CD4-positive, alpha-beta T cell (primary cell): ENCODE measurements around the gene DCAF4L1. TPM values are rescaled to one million over a fixed set of nuclear protein-coding genes. Genes with fewer than 3 reads are reported as not detected.

Experiments used
- ATAC-seq: fragments of 200-7000 bp; cut with Tn5 transposase; one replicate; pipeline ENCODE4 v1.10.0; 2022; ENCODE audit warnings: mild to moderate bottlenecking; ENCODE audit not compliant: poor library complexity
- CTCF ChIA-PET: fragments of 350-600 bp; sonication (Branson Sonifier 250); formaldehyde crosslinking; loops from one replicate; lab custom pipeline; 2021; ENCODE audit warnings: antibody characterized with exemption, inconsistent platforms; lab: Charles Lee
- POLR2A ChIA-PET: fragments of 350-600 bp; sonication (Branson Sonifier 250); formaldehyde crosslinking; loops from one replicate; lab custom pipeline; 2021; ENCODE audit warnings: antibody characterized with exemption, inconsistent platforms; lab: Charles Lee
- DNase-seq, 14 experiments: peaks; one replicate each; pipeline ENCODE4 v3.0.0-alpha.2; 2013 to 2020; ENCODE audit warnings: mixed read lengths in 2 of 14
- H3K27ac ChIP-seq, 2 donors: one replicate each; pipeline versions ENCODE4 v1.5.1 to v1.7.0; 2013; ENCODE audit warnings: low read length in 2 of 2, low read depth in 1 of 2, mild to moderate bottlenecking in 1 of 2
- H3K27me3 ChIP-seq, 2 experiments: 1 replicate in 1 of 2; 2 replicates in 1 of 2; pipeline versions ENCODE4 v1.6.1 to v1.7.0; 2013; ENCODE audit warnings: low read length in 2 of 2, control low read depth in 1 of 2, mild to moderate bottlenecking in 1 of 2, moderate library complexity in 1 of 2; ENCODE audit not compliant: insufficient read depth in 2 of 2, control insufficient read depth in 1 of 2
- H3K36me3 ChIP-seq: one replicate; pipeline ENCODE4 v1.6.1; 2013; ENCODE audit warnings: low read length, control low read depth; ENCODE audit not compliant: insufficient read depth
- H3K4me1 ChIP-seq: one replicate; pipeline ENCODE4 v1.6.1; 2013; ENCODE audit warnings: low read length, control low read depth; ENCODE audit not compliant: insufficient read depth
- H3K4me3 ChIP-seq: one replicate; pipeline ENCODE4 v1.5.1; 2013; ENCODE audit warnings: mild to moderate bottlenecking, low read length, moderate library complexity
- H3K9me3 ChIP-seq, 2 experiments: 1 replicate in 1 of 2; 2 replicates in 1 of 2; pipeline versions ENCODE4 v1.6.1 to v1.7.0; 2013; ENCODE audit warnings: low read length in 2 of 2, mild to moderate bottlenecking in 2 of 2, control low read depth in 1 of 2, moderate library complexity in 1 of 2; ENCODE audit not compliant: control insufficient read depth in 1 of 2, insufficient read depth in 1 of 2
- H3K27ac Mint-ChIP-seq: one replicate; pipeline ENCODE4 v1.8.0; 2020; ENCODE audit warnings: mixed read lengths
- H3K27me3 Mint-ChIP-seq: one replicate; pipeline ENCODE4 v1.8.0; 2021; ENCODE audit warnings: mixed read lengths
- H3K36me3 Mint-ChIP-seq: one replicate; pipeline ENCODE4 v1.8.0; 2021; ENCODE audit warnings: low read depth, mixed read lengths
- H3K4me1 Mint-ChIP-seq: one replicate; pipeline ENCODE4 v1.8.0; 2021; ENCODE audit warnings: low read depth, mixed read lengths
- H3K4me3 Mint-ChIP-seq: one replicate; pipeline ENCODE4 v1.8.0; 2020; ENCODE audit warnings: mild to moderate bottlenecking, mixed read lengths
- H3K9me3 Mint-ChIP-seq: one replicate; pipeline ENCODE4 v1.8.0; 2020; ENCODE audit warnings: mixed read lengths
- CTCF ChIP-seq: fragments of 200-600 bp; IDR thresholded peaks from one replicate; pipeline ENCODE4 v1.8.0; 2022; ENCODE audit warnings: antibody characterized with exemption, mild to moderate bottlenecking
- intact Hi-C, 2 experiments: fragments of 100-400 bp; cut with DNase I in 1 of 2; cut with micrococcal nuclease in 1 of 2; formaldehyde crosslinking; loops; one replicate each; pipeline versions ENCODE4 v1.15.1 to v1.9.0; 2023 to 2025; cut with DNase I, micrococcal nuclease
- total RNA-seq, 174 experiments: library from RNA in 2 of 174; stranded (reverse) in 2 of 174; gene quantifications; one replicate each; pipeline ENCODE4 v1.2.3 and lab custom pipeline; 2021 to 2026

Gene DCAF4L1
- total RNA-seq, 2 experiments from 2014 or later = 0.19 to 0.22 TPM

DNA sequence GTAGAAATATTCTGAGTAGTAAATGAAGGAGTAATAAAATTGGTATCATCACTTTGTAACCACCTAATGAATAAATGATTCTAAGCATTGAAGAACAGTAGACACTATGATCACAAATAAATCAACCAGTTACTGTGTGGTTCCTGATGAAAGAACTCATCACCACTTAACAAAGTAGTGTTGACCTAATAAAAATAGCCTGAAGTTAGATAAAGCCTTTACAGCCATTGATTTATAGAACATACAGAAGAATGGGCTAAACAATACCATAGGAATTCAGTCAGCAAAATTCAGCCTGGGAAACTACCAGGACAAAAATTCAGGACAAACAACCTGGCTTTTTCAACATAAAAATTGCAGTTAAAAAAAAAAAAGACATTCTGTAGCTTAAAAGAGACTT is 17.8 kb downstream of the DCAF4L1 start:
- Mint-ChIP-seq H3K36me3 (peaks cover 57% of the 10 kb centered on the region), H3K4me3 (no peak overlapping the region), H3K27me3 (no peaks in the 10 kb centered on the region), H3K9me3 (no peaks in the 10 kb centered on the region), H3K27ac (no peak overlapping the region), H3K4me1 (peaks cover 72% of the 10 kb centered on the region)
- intact Hi-C loops = no loop called here
- Histone ChIP-seq H3K27me3 (no peaks in the 10 kb centered on the region), H3K27ac (no peak overlapping the region), H3K36me3 (peaks cover 7% of the 10 kb centered on the region), H3K4me1 (no peaks in the 10 kb centered on the region), H3K4me3 (no peak overlapping the region), H3K9me3 (no peaks in the 10 kb centered on the region)
- POLR2A ChIA-PET = no interaction called here
- DNase-seq (no peak), ATAC-seq (no peak)
- CTCF ChIA-PET = no interaction called here
- TF ChIP-seq CTCF = no peak

GRCh38 chr4:42008011-42008786 is 26.6 kb downstream of the DCAF4L1 start:
- intact Hi-C loops = no loop called here
- ATAC-seq = no peak
- H3K27ac Mint-ChIP-seq = no peak overlapping the region

DNA sequence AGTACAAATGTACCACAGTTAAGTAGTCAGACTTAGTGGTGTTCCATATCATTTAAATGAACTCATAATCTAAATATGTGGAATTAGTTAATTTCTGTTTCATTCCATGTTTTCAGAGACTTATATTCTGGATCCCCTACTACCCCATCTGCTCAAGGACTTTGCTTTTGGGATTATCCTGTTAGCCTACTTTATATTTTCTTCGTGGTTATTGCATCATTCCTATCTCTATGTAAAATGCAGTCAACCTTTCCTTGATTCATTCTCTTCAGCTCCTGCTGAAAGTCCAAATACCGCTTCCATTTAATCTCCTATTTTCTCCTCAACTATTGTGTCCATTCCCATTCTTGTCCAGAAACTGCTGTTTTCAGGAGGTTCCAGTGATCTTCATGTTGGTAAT is 33.9 kb downstream of the DCAF4L1 start:
- no peak overlapping the region for H3K27ac ChIP-seq
- no peaks in the 10 kb centered on the region for H3K4me1 ChIP-seq
- no peaks in the 10 kb centered on the region for H3K27me3 ChIP-seq
- ATAC-seq = no peak
- Mint-ChIP-seq H3K27ac (no peak overlapping the region), H3K36me3 (peaks cover 59% of the 10 kb centered on the region), H3K4me3 (no peak overlapping the region), H3K27me3 (no peaks in the 10 kb centered on the region), H3K4me1 (peaks cover 42% of the 10 kb centered on the region), H3K9me3 (no peaks in the 10 kb centered on the region)
- intact Hi-C loops = no loop called here
- ChIA-PET POLR2A (interaction anchor here (1.4 kb wide), 1 partner anchor 25 kb away, joined by 4 read pairs; the partner anchor contains the start of gene SLC30A9), CTCF (no interaction called here)
- no peaks in the 10 kb centered on the region for H3K9me3 ChIP-seq
- no peak for TF ChIP-seq CTCF
- DNase-seq = no peak
- H3K4me3 ChIP-seq = no peak overlapping the region
- H3K36me3 ChIP-seq = peaks cover 13% of the 10 kb centered on the region

More at GRCh38 chr4:42008011-42008786, 26.6 kb downstream of the DCAF4L1 start:
- no peak for TF ChIP-seq CTCF
- POLR2A ChIA-PET = no interaction called here
- Mint-ChIP-seq H3K27me3 (no peaks in the 10 kb centered on the region), H3K9me3 (no peaks in the 10 kb centered on the region), H3K4me3 (no peak overlapping the region), H3K36me3 (peaks cover 79% of the 10 kb centered on the region), H3K4me1 (peaks cover 61% of the 10 kb centered on the region)
- Histone ChIP-seq H3K9me3 (no peaks in the 10 kb centered on the region), H3K27ac (no peak overlapping the region), H3K4me1 (no peaks in the 10 kb centered on the region), H3K4me3 (no peak overlapping the region), H3K36me3 (peaks cover 21% of the 10 kb centered on the region), H3K27me3 (no peaks in the 10 kb centered on the region)
- DNase-seq = no peak
- CTCF ChIA-PET = no interaction called here
